Measurements from ENCODE around the gene PROCA1. TPM values are rescaled to one million over a fixed set of nuclear protein-coding genes. Genes with fewer than 3 reads are reported as not detected.

PROCA1 gene
- total and polyA plus RNA-seq, 4 donors = 2.9 to 17.4 (median 7.7) TPM

- H3K36me3 ChIP-seq (ENCODE audit: control insufficient read depth, insufficient read depth, low read length) = peaks cover 95% of the 10 kb centered on the region
- peaks cover 49% of the 10 kb centered on the region for H3K4me1 ChIP-seq (ENCODE audit: control insufficient read depth, insufficient read depth, low read length)
- no peak overlapping the region for H3K4me3 ChIP-seq (ENCODE audit: low read depth, low read length)
- H3K27me3 ChIP-seq (ENCODE audit: control insufficient read depth, insufficient read depth, low read length) = no peaks in the 10 kb centered on the region
- peak in 2 of 6 donors; percentile 82 to 86 for DNase-seq (ENCODE audit: low read depth in 4 of 6, low spot score in 6 of 6)
- H3K27ac ChIP-seq (ENCODE audit: low read depth, low read length) = peak overlapping the region; percentile 91
- 39% methylated on average over 9 of the region's 10 CpGs for WGBS (ENCODE audit: insufficient coverage)
- no peaks in the 10 kb centered on the region for H3K9me3 ChIP-seq (ENCODE audit: control insufficient read depth, insufficient read depth, low read length)
These were observed 9.5 kb downstream of the PROCA1 start for GRCh38 chr17:28702026-28702751.

- 95% methylated on average over 8 of the region's 10 CpGs for WGBS (ENCODE audit: insufficient coverage)
- peaks cover 49% of the 10 kb centered on the region for H3K4me1 ChIP-seq (ENCODE audit: control insufficient read depth, insufficient read depth, low read length)
- no peak for DNase-seq (ENCODE audit: low read depth in 4 of 6, low spot score in 6 of 6)
- H3K4me3 ChIP-seq (ENCODE audit: low read depth, low read length) = no peak overlapping the region
- H3K27me3 ChIP-seq (ENCODE audit: control insufficient read depth, insufficient read depth, low read length) = no peaks in the 10 kb centered on the region
- H3K27ac ChIP-seq (ENCODE audit: low read depth, low read length) = peak overlapping the region; percentile 91
- H3K9me3 ChIP-seq (ENCODE audit: control insufficient read depth, insufficient read depth, low read length) = no peaks in the 10 kb centered on the region
- peaks cover 98% of the 10 kb centered on the region for H3K36me3 ChIP-seq (ENCODE audit: control insufficient read depth, insufficient read depth, low read length)
These were observed 10.7 kb downstream of the PROCA1 start for GRCh38 chr17:28700830-28701492.

GRCh38 chr17:28700278-28700677 is 11.4 kb downstream of the PROCA1 start:
- H3K27ac ChIP-seq (ENCODE audit: low read depth, low read length) = no peak overlapping the region
- H3K36me3 ChIP-seq (ENCODE audit: control insufficient read depth, insufficient read depth, low read length) = peaks cover 98% of the 10 kb centered on the region
- no peaks in the 10 kb centered on the region for H3K27me3 ChIP-seq (ENCODE audit: control insufficient read depth, insufficient read depth, low read length)
- H3K4me3 ChIP-seq (ENCODE audit: low read depth, low read length) = no peak overlapping the region
- peaks cover 55% of the 10 kb centered on the region for H3K4me1 ChIP-seq (ENCODE audit: control insufficient read depth, insufficient read depth, low read length)
- no peak for DNase-seq (ENCODE audit: low read depth in 4 of 6, low spot score in 6 of 6)
- H3K9me3 ChIP-seq (ENCODE audit: control insufficient read depth, insufficient read depth, low read length) = no peaks in the 10 kb centered on the region
- WGBS (ENCODE audit: insufficient coverage) = 92% methylated on average over 8 of the region's 8 CpGs

- Histone ChIP-seq H3K36me3 (ENCODE audit: control insufficient read depth, insufficient read depth, low read length) (peaks cover 92% of the 10 kb centered on the region), H3K4me1 (ENCODE audit: control insufficient read depth, insufficient read depth, low read length) (peaks cover 54% of the 10 kb centered on the region), H3K27me3 (ENCODE audit: control insufficient read depth, insufficient read depth, low read length) (no peaks in the 10 kb centered on the region), H3K27ac (ENCODE audit: low read depth, low read length) (no peak overlapping the region), H3K4me3 (ENCODE audit: low read depth, low read length) (no peak overlapping the region), H3K9me3 (ENCODE audit: control insufficient read depth, insufficient read depth, low read length) (no peaks in the 10 kb centered on the region)
- no peak for DNase-seq (ENCODE audit: low read depth in 4 of 6, low spot score in 6 of 6)
- 93% methylated on average over 6 of the region's 6 CpGs for WGBS (ENCODE audit: insufficient coverage)
These were observed 13.3 kb downstream of the PROCA1 start for GRCh38 chr17:28698253-28698941.

- Histone ChIP-seq H3K36me3 (ENCODE audit: control insufficient read depth, insufficient read depth, low read length) (peaks cover 87% of the 10 kb centered on the region), H3K4me1 (ENCODE audit: control insufficient read depth, insufficient read depth, low read length) (peaks cover 29% of the 10 kb centered on the region), H3K9me3 (ENCODE audit: control insufficient read depth, insufficient read depth, low read length) (no peaks in the 10 kb centered on the region), H3K27ac (ENCODE audit: low read depth, low read length) (peak overlapping the region; percentile 72), H3K27me3 (ENCODE audit: control insufficient read depth, insufficient read depth, low read length) (no peaks in the 10 kb centered on the region), H3K4me3 (ENCODE audit: low read depth, low read length) (no peak overlapping the region)
- 63% methylated on average over 1 of the region's 1 CpG for whole genome bisulfite sequencing (ENCODE audit: insufficient coverage)
- peak in 4 of 6 donors; percentile 47 to 88 (median 76) for DNase-seq (ENCODE audit: low read depth in 4 of 6, low spot score in 6 of 6)
These were observed 17.8 kb downstream of the PROCA1 start for GRCh38 chr17:28693869-28694268.

GRCh38 chr17:28689011-28689410 is 22.7 kb downstream of the PROCA1 start:
- H3K4me3 ChIP-seq (ENCODE audit: low read depth, low read length) = no peak overlapping the region
- DNase-seq (ENCODE audit: low read depth in 4 of 6, low spot score in 6 of 6) = no peak
- H3K36me3 ChIP-seq (ENCODE audit: control insufficient read depth, insufficient read depth, low read length) = peaks cover 88% of the 10 kb centered on the region
- H3K27ac ChIP-seq (ENCODE audit: low read depth, low read length) = no peak overlapping the region
- no peaks in the 10 kb centered on the region for H3K27me3 ChIP-seq (ENCODE audit: control insufficient read depth, insufficient read depth, low read length)
- WGBS (ENCODE audit: insufficient coverage) = 100% methylated on average over 1 of the region's 3 CpGs
- H3K9me3 ChIP-seq (ENCODE audit: control insufficient read depth, insufficient read depth, low read length) = no peaks in the 10 kb centered on the region
- H3K4me1 ChIP-seq (ENCODE audit: control insufficient read depth, insufficient read depth, low read length) = peaks cover 17% of the 10 kb centered on the region

- Histone ChIP-seq H3K4me1 (ENCODE audit: control insufficient read depth, insufficient read depth, low read length) (peaks cover 11% of the 10 kb centered on the region), H3K27ac (ENCODE audit: low read depth, low read length) (no peak overlapping the region), H3K36me3 (ENCODE audit: control insufficient read depth, insufficient read depth, low read length) (peaks cover 90% of the 10 kb centered on the region), H3K4me3 (ENCODE audit: low read depth, low read length) (no peak overlapping the region), H3K9me3 (ENCODE audit: control insufficient read depth, insufficient read depth, low read length) (no peaks in the 10 kb centered on the region), H3K27me3 (ENCODE audit: control insufficient read depth, insufficient read depth, low read length) (no peaks in the 10 kb centered on the region)
- no CpG with 5 or more reads among the region's 4 CpGs for WGBS (ENCODE audit: insufficient coverage)
- no peak for DNase-seq (ENCODE audit: low read depth in 4 of 6, low spot score in 6 of 6)
These were observed 23.2 kb downstream of the PROCA1 start for GRCh38 chr17:28688481-28688880.

- no peak for DNase-seq (ENCODE audit: low read depth in 4 of 6, low spot score in 6 of 6)
- Histone ChIP-seq H3K4me1 (ENCODE audit: control insufficient read depth, insufficient read depth, low read length) (peaks cover 4% of the 10 kb centered on the region), H3K27ac (ENCODE audit: low read depth, low read length) (no peak overlapping the region), H3K27me3 (ENCODE audit: control insufficient read depth, insufficient read depth, low read length) (no peaks in the 10 kb centered on the region), H3K4me3 (ENCODE audit: low read depth, low read length) (no peak overlapping the region), H3K9me3 (ENCODE audit: control insufficient read depth, insufficient read depth, low read length) (no peaks in the 10 kb centered on the region), H3K36me3 (ENCODE audit: control insufficient read depth, insufficient read depth, low read length) (peaks cover 93% of the 10 kb centered on the region)
- no CpG with 5 or more reads among the region's 4 CpGs for WGBS (ENCODE audit: insufficient coverage)
These were observed 25.4 kb downstream of the PROCA1 start for GRCh38 chr17:28686296-28686695.

GRCh38 chr17:28685366-28685765 is 26.3 kb downstream of the PROCA1 start:
- Histone ChIP-seq H3K27ac (ENCODE audit: low read depth, low read length) (peak overlapping the region; percentile 53), H3K36me3 (ENCODE audit: control insufficient read depth, insufficient read depth, low read length) (peaks cover 93% of the 10 kb centered on the region), H3K9me3 (ENCODE audit: control insufficient read depth, insufficient read depth, low read length) (no peaks in the 10 kb centered on the region), H3K4me1 (ENCODE audit: control insufficient read depth, insufficient read depth, low read length) (peaks cover 4% of the 10 kb centered on the region), H3K4me3 (ENCODE audit: low read depth, low read length) (no peak overlapping the region), H3K27me3 (ENCODE audit: control insufficient read depth, insufficient read depth, low read length) (no peaks in the 10 kb centered on the region)
- WGBS (ENCODE audit: insufficient coverage) = 82% methylated on average over 4 of the region's 5 CpGs
- no peak for DNase-seq (ENCODE audit: low read depth in 4 of 6, low spot score in 6 of 6)

All from spinal cord (tissue), 10 donors.